Gastrocnemius medialis (tissue), 4 donors: Measurements from ENCODE around the gene MCL1.

Source experiments
- CTCF ChIP-seq, 5 experiments: fragments of 450-650 bp in 3 of 5; fragments of 200-600 bp in 2 of 5; sonication (generic) in 2 of 5; IDR thresholded peaks in 4 of 5; conservative IDR thresholded peaks in 1 of 5; 1 replicate in 4 of 5; 2 replicates in 1 of 5; pipeline ENCODE4 v1.5.1; 2016 to 2019; ENCODE audit warnings: antibody characterized with exemption in 5 of 5, mild to moderate bottlenecking in 3 of 5, moderate library complexity in 3 of 5
- POLR2A ChIP-seq, 2 donors: fragments of 450-650 bp; IDR thresholded peaks; one replicate each; pipeline ENCODE4 v1.6.1; 2017; ENCODE audit warnings: antibody characterized with exemption in 2 of 2, mild to moderate bottlenecking in 2 of 2, moderate library complexity in 2 of 2

GRCh38 chr1:150535511-150536287, 43.7 kb downstream of the MCL1 start:
- TF ChIP-seq CTCF (IDR thresholded peaks at IDR 0.05 in 4 of 5, conservative IDR thresholded peaks at IDR 0.05 in 1 of 5) (no peak), POLR2A (IDR thresholded peaks at IDR 0.05) (no peak)
